ENCODE measurements around the gene TTC13.
A peak's percentile ranks its signal among the peaks of the same experiment; 100 is the strongest.
"Not testable (repeated sequence)": the region's sequence is repeated elsewhere in the genome, so short reads cannot be mapped to it uniquely, and the experiment has no call there.

The TTC13 gene

DNA sequence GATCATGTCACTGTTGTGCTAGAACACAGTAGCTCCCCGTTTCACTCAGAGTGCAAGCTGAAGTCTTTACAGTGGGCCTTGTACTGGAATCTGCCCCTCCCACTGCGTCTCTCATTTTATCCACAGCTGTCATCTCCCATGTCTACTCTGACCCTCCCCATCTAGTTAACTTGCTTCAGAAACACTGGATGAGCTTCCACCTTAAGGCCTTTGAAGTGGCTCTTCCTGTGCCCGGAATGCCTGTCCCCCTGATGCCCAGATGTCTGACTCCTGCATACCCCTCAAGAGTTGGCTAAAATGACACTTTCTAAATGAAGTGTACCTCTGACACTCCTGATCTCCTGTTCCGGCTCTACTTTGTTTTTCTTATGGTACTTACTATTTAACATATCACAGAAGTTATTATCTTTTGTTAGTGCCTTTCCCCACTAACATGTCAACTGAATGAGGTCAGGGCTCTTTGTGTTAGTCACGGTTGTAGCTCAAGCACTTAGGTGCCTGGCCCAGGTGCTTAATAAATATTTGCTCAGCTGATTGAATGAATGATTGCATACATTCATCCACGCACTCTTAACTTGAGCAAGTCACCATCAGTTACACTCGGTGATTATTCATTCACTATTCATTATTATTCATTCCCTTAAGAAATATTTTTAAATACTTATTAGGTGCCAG is 13.6 kb upstream of the TTC13 start:
- no peak for DNase-seq

DNA sequence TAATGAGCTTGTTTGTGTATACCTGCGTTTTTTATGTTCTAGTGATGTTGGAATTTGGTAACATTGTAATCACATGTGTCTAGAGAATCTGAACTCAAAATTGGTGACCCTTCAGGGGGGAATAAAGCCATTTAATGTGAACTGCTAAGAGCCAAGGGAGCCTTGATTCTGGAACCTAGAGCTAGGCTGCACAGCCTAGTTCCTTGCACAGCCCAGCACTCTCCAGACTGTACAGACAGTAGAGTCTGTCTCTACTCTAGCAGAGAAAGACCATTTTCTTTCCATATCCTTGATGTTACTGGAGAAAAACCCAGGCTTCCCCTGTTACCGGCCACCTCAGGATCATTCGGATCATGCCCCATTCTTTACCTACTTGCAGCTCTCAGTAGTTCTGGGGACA is 8.8 kb upstream of the TTC13 start:
- no peak for DNase-seq

DNA sequence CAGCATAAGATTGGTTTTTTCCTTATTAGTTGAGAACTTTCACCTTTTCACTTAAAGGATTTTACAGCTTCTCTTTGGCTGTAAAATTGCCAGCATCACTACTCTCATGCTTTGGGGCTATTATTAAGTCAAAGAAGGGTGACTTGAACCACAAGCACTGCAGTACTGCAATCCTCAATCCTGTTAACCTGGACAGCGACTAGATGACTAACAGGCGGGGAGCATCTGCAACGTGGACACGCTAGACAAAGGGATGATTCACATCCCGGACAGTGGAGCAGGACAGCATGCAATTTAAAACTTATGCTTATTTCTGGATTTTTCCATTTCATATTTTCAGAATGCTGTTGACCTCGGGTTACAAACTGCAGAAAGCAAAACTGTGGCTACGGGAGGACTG is 8.3 kb upstream of the TTC13 start:
- DNase-seq, result no peak

DNA sequence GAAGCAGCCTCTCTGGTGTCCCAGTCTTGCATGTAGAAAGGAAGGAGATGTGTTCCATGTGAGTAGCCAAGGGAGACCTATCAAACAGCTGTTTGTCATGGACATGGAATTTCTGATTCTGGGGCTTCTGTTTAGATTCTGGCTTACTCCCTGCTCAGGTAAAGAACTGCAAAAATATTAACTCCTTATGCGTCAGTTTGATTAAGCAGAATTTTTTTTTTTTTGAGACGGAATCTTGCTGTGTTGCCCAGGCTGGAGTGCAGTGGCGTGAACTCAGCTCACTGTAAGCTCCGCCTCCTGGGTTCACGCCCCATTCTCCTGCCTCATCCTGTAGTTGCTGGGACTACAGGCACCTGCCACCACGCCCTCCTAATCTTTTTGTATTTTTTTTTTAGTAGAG is 7.0 kb upstream of the TTC13 start:
- no peak for DNase-seq

DNA sequence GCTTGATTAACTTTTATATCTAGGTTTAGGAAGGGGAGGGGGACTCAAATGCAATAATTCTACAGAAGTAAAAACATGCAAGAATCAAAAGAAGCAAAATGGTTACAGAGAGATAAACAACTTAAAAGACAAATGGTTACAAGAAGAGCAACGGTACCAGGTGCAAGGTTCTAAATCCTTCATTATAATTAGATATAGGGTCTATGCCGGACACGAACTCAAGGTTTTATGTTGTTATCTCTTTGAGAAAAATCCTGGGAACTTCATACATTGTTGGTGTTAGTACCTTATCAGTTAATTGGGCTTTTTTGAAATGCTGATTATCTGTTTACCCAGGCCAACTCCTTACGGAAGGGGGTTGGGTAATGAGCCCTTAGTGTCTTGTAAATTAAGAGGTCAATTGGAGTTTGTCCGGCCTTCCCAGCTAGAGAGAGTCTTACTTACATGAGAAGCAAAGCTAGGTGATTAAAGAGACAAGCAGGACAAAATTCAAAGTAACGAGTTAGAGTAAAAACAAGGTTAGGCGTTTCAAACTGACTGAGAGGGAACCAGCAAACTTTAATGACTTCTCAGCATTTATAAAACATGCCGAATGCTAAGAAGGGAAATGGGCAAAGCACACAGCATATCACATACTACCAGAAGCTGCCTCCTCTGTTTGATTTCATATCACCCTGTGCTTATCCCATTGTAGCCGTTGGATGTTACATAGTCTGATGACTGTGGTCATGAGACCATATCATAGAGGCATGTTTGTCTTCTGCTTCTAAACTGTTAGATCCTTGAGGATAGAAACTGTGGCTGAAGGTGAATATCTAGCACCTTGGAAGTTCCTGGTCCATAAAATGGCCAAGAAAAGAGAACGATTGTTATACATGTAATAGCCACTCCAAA is 6.2 kb upstream of the TTC13 start:
- DNase-seq, result not testable (repeated sequence)

DNA sequence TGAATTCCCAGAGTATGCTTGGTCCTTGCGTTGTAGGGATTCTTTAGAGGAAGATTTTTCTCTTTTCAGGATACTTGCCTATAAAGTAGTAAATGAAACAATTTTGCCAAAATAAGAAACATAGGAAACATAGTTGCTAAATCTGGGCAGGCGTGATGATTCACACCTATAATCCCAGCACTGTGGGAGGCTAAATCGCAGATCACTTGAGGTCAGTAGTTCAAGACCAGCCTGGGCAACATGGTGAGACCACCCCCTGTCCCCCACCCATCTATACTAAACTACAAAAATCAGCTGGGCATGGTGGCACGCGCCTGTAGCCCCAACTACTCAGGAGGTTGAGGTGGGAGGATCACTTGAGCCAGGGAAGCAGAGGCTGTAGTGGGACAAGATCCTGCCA is 5.2 kb upstream of the TTC13 start:
- no peak for DNase-seq

DNA sequence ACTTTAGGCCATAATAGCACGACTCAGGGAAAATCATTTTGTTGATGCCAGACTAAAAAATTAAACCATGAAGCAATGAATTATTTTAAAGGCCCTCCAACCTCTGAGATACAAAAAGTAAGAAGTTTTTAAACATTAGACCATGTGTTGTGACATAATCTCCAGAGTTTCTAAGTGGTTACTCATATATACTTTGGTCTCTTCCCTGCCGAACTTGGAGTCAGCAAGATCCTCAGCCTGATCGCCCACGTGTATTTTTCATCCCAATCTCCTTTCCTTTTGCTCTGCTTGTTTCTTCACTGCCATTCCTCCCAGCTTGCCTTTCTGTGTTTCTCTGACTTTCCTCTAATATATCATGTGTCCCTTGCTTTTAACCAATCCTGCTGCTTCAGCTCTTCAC is 4.0 kb upstream of the TTC13 start:
- no peak for DNase-seq

DNA sequence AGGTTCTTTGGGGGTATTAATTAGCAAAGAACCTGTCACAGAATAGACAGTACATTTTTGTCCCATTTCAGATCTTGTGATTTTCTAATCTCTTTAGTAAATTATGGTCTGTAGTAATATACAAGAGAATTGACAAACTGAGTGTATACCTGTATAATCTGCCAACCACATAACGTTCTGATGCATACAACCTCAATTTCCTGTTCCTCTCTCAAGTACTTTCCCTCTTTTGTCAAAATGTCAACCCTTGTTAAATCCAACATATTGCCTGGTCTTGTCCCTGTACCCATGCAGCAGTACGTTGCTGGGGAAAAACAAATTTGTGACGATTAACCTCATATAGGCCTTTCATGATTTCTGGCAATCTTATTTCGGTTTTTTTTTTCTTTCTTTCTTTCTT is 1.3 kb upstream of the TTC13 start:
- DNase-seq, result no peak

DNA sequence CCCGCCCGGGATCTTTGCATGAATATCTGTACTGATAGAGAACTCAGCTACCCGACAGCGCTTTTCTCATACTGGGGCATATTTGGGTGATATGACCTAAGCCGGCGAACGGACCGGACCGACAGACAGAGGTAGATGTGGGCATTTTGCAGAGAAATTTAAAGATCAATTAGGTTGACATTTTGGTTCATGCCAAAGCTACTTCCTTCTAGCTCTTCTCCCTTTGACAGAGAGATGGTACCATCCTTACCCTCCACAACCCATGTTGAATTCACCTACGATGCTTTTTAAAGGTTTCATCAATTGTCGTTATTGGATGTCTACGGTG is 692 bp upstream of the TTC13 start:
- no peak for DNase-seq

DNA sequence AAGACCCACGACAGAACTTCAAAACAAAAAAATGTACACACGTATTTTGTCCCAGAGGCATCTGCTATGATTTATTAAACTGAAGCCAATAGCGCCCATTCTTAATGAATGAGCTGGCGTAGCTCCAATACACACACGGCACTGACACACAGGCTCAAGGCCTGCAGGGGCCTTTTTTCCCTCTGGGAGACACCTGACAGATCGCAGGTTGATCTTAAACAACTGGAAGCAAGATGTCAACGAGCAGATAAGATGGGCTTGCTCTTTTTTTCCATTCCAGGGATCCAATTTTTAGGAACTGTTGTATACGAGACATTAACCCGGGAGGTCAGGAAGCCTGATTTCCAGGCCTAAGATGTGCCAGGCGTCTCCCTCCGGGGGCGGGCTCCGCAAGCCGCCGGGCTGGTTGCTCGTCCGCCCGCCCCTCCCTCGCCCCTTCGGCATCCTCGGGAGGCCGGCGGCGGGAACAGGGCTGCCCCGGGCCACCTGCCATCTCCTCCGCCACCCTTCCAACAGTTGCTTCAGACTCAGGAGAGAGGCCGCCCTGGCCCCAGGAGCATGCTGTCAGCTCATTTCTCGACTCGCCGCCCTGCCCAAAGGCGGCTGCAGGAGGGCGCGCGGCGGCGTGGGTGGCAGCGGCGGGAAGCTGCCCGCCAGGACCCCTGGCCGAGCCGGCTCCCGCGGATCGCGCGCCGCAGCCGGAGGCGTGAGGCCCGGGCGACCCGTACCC is 735 bp downstream of the TTC13 start:
- peak; percentile 13 for DNase-seq

DNA sequence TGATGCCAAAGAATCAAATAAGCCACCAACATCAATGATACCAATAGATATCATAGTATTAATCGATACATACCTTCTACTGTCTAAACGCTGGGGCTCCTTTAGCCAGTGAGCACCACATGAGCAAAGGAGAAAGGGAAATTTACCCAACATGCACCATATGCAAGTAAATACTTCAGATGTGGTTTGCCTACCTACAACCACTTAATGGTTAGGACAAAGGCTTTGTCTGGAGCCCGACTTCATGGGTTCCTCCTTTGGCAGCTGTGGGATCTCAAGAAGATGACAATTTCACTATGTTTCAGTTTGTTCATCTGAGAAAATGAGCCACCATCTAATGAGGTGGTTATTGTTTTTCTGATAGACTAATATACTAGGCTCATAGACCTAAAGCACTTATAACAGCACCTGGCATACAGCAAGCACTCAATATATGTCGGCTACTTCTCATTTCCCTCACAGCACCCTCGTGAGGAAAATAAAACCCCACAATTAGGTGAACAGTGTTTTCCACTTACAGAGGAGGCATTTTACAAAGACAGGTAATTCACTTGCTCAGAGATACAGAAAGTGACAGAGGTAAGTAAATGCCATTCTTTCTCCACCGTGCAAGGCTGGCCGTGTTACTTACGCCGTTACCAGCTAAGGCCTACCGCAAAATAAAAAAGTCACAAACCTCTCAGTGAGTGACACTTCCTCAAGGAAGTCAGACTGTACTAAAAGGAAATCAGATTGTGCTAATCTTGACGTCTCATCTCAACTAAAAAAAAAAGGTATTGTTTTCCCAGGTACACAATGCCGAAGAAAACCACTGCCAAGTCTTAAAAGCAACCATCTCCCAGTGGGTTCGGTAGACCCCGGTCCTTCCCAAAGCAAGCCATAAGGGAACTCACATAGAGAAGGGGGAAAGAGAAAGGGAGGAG is 1.6 kb downstream of the TTC13 start:
- DNase-seq, result peak; percentile 18

DNA sequence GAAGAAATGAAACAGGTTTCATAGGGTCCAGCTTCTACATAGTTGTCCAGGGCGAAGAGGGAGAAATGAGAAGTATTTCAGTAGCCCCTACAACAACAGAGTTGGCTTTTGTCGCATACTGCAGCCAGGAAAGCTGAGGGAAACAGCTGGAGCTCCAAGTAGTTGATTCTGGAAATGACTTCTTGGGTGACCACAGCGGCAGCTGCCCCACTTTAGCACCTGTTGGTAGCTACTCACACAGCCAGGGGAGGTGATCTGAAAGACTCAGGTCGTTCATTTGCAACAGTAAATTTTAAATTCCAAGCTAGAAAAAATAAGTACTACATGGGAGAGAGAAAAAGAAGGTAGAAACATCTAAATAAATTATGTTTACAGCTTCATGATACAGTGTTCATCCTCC is 2.3 kb downstream of the TTC13 start:
- no peak for DNase-seq

DNA sequence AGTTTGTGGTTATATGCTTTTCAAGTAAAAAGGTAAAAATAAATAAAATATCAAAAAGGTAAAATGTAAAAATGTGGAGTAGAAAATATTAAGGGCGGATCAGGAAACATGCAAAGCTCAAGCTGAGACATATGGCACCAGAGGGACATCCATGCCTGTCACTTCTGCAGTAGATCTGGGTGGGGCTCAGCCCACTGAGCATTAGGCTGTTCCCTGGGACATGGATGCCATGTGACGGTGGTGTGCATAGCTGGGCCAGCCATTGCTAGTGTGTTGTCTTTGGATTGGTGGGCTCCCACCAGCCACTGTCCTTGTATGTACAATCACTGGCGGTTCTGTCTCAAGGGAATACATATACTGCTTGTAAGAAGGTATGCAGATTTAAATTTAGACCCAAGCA is 3.0 kb downstream of the TTC13 start:
- no peak for DNase-seq

DNA sequence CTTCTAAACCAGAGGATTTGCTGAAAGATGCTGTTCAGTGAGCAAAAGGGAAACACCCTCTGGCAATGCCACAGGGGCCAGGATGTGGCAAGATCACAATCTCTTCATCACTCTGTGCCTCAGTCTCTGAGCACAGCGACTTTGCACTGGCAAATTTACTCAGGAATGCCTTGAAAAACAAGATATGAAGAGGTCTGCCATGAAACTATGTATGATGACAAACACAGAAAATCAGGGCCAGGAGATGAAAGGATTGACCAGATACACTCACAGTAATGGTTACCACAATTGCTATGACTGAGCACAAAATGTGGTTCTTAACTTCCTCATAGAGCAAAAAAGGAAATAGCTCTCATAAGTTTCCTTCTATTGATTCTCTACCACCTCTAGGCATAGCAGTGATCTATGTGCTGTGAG is 5.8 kb downstream of the TTC13 start:
- DNase-seq, result peak; percentile 51

DNA sequence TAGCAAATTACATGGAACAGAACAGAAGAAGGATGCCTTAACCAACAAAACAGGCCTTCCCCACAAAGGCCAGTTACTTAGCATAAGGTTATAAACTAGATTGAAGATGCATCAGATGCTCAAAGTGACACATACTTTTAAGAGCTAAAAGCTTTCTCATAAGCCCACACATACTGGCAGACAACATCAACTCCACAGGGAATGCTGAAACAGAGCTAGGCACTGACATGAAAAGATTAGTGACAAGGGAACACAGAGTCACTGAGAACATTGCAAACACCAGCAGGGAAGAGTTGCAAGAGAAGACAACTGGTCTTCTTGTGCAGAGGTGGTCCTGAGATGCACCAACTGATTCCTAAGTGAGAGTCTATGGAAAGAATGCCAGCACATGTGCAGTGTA is 6.9 kb downstream of the TTC13 start:
- no peak for DNase-seq

DNA sequence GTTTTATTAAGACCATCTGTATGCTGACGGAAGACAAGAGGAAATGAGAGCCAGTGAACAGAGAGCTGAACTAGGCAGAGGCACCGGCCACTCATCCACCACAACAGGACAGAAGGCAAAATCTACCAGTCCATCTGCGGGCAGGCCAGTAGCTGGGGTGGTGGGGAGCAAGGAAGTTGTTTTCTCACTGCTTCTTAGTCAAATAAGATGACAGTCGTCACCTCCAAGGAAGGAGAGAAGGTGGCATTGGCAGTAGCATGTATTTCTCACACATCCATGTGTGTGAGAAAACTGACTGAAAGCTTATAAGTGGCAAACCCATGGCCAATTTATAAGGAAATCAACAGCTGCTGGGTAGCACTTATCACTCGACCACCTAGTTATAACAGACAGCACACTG is 8.2 kb downstream of the TTC13 start:
- no peak for DNase-seq

DNA sequence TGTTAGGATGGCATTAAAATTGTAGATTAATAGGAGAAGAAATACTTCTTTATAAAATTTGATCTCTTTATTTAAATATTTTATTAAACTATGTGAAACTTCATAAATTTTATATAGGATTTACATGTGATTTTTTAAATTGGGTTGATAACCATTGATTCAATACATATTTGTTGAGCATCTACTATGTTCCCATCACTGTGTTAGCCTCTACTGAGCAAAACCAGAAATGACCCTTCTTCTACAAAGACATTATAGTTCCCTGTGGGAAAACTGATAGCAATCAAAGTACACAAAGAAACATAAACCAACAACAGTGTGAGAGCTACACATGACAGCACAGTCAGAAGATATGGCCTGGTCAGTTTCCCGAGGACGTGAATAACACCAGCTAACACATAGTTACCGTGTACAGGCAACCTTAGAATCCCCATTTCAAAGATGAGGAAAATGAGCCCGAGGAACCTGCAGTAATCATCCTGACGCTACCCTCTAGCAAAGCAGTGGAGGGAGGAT is 12.2 kb downstream of the TTC13 start:
- no peak for DNase-seq

DNA sequence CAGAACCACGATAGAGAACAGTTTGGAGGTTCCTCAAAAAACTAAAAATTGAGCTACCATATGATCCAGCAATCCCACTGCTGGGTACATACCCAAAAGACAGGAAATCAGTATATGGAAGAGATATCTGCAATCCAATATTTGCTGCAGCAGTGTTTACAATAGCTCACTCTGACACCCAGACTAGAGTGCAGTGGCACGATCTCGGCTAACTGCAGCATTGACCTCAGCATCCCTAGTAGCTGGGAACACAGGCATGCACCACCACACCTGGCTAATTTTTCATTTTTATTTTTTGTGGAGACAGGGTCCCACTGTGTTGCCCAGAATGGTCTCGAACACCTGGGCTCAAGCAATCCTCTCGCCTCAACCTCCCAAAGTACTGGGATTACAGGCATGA is 13.1 kb downstream of the TTC13 start:
- no peak for DNase-seq

DNA sequence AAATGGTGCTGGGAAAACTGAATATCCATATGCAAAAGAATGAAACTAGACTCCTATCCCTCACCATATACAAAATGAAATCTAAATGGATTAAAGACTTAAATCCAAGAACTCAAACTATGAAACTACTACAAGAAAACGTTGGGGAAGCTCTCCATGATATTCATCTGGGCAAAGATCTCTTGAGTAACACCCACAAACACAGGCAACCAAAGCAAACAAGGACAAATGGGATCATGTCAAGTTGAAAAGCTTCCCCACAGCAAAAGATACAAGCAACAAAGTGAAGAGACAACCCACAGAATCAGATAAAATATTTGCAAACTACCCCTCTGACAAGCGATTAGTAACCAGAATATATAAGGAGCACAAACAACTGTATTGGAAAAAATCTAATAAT is 13.8 kb downstream of the TTC13 start:
- DNase-seq, result no peak

DNA sequence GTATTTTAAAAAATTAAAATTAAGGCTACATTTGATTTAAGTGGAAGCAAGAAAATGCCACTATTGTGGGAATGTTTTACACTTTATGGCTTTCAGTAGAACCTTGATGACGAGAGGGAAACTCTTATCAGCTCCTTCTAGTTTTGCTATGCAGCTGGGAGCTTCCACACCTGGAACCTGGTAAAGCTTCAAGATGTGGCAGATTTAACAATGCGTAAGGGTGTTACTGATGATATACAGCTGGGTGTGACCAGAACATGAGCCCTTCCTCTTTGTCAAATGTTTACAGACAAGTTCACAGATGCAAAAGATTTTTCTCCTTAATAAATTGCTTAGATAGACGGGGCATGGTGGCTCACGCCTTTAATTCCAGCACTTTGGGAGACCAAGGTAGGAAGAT is 20.3 kb downstream of the TTC13 start:
- DNase-seq, result no peak

DNA sequence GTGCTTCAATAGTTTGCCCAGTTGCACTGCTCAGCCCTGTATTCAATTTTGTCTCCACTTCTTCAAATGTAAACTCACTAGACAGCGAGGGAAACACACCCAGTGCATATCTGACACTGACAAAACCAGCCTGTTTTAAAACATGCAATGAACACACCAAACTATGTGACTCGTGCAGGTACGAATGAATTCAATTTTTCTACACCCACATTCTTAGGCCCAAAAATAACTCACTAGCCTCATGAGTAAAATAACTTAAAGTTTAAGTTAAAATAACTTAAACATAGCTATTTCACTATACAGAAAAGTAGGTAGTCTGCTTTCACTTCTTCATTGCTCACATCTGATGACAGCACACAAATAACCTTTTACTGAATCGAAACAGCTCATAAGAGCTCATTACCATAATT is 21.1 kb downstream of the TTC13 start:
- DNase-seq, result no peak

DNA sequence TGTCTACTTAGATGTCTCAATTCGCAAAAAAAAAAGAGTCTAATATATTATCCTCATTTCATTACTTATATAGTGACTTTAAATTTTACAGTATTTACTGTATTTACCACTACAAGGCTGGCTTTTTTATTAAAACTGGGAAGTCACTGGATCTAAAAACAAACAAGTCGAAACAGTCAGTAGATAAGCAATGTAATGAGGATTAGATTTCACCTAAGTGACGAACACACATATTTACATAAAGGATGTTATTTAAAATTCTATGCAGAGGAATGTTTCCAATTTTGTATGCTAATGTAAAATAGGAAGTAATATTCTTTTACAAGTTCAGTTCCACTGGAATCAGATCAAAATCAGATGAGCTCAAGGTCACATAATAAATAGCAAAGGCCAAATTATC is 28.3 kb downstream of the TTC13 start:
- DNase-seq, result no peak

DNA sequence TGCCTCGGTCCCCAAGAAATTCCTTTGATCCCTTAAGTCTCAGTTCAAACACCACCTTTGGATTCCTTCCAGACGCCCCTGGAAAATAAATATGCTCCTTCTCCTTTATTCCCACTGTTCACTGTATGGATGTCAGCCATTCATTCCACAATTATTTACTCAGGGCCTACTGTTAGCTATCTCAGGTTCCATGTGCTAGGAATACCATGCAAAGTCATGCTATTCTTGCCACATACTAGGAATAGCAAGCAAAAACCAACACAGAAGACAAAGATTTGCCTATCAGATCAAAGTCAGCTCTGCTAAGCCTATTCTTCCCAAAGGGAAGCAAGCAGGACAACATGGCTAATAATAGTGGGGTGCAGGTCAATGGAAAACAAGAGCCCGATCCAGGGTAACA is 29.8 kb downstream of the TTC13 start:
- DNase-seq, result no peak
